RWPE1 (cell line): Measurements from ENCODE around the gene PKIB.
"Not testable (repeated sequence)": the region's sequence is repeated elsewhere in the genome, so short reads cannot be mapped to it uniquely, and the experiment has no call there.

Source experiments
- CTCF ChIA-PET: fragments of 350-600 bp; sonication (Branson Sonifier 250); formaldehyde crosslinking; extraction: SDS; loops from one replicate; lab custom pipeline; 2021; lab: Yijun Ruan, JAX
- POLR2A ChIA-PET: fragments of 400-600 bp; formaldehyde crosslinking; extraction: SDS; loops from one replicate; lab custom pipeline; 2020; ENCODE audit warnings: antibody characterized with exemption; ENCODE audit not compliant: low non-redundant PET; lab: Yijun Ruan, JAX
- DNase-seq: peaks from one replicate; pipeline ENCODE4 v3.0.0; 2012; ENCODE audit warnings: low spot score
- H3K27ac ChIP-seq: fragments of 450-650 bp; 2 replicates; pipeline ENCODE4 v1.5.1; 2017
- CTCF ChIP-seq: fragments of 450-650 bp; conservative IDR thresholded peaks from 2 replicates; pipeline ENCODE4 v1.5.1; 2017; ENCODE audit warnings: low read depth, mild to moderate bottlenecking

PKIB gene

DNA sequence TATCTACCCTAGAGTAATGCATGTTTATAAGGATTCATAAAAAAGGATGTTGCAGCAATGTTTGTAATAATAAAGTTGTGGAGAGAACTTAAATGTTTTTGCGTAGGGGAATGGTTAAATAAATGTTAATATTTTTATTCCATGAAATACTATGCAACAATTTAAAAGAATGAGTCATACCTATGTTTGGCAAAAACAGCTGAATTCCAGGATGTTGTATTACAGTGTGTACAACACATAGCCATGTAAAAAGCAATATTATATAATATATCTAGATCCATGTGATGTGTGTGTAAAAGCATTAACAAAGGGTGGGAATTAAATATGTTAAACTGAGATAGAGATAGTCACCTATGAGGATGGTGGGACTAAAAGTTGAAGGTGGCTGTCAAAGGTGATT, 21.1 kb upstream of the PKIB start:
- CTCF ChIA-PET, result no interaction called here
- POLR2A ChIA-PET, result no interaction called here
- H3K27ac ChIP-seq, result no peak overlapping the region
- no peak for DNase-seq
- TF ChIP-seq CTCF, result no peak

DNA sequence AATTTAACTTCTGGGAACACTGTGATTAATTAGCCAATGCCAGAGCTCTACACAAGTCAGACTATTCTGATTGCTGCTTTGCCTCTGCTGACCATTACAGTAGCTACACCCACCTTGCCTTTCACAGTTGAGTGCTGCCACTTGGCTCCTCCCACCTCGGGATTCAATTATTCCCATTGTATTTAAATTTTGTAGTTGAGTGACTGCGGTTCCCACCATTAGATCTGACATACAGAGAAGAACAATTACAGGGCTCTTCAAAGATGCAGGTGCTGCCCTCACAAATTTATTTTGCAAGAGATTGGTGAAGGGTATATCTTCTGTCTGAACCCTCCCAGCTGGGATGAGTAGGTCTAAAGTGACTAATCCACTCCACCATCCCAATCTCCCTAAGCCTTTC, 11.9 kb upstream of the PKIB start:
- POLR2A ChIA-PET, DNase-seq: not testable (repeated sequence)
- CTCF ChIA-PET, result interaction anchor here (0.6 kb wide), 1 partner anchor 413 kb away, joined by 3 read pairs; no protein-coding TSS in a partner anchor

GRCh38 chr6:122604676-122605075, 5.5 kb upstream of the PKIB start:
- ChIA-PET CTCF (no interaction called here), POLR2A (no interaction called here)
- no peak overlapping the region for H3K27ac ChIP-seq
- DNase-seq, result no peak
- no peak for TF ChIP-seq CTCF

More for the DNA sequence above, 11.9 kb upstream of the PKIB start:
- not testable (repeated sequence) for H3K27ac ChIP-seq

DNA sequence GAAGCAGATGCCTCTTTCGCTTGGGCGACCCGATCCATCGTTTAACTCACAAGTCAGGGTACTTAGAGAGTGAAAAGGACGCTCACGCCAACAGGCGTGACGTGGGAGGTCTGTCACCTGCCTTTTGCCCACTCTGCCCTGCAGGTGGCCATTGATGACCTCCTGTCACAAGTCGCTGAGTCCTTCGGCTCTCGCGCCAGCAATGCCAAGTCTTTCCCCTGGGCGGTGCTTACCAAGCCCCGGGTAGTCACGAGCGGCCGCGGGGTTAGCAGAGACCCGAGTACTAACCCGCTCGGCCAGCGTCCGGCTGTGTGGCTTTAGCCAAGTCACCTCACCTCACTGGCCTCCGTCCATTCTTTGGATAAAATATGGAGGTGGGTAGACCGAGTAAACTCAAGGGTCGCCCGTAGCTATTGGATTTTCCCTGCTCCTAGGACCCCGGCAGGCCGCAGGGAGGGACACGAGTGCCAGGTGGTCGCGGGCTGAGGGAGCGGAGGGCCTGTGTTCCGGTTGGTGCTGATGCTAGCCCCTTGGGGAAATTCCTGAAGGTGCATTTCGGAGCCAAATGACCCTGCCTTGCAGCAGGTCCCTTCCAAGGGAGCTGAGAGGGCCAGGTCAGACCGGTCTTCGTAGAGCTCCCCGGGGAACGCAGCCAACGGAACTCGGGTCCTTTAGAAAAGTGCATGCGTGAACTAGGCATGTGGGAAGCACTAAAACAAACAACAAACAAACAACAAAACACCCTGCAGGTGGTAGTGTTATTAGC, 668 bp downstream of the PKIB start:
- no peak for TF ChIP-seq CTCF
- DNase-seq, result peak; percentile 7
- CTCF ChIA-PET, result interaction anchor here (0.6 to 1.5 kb wide), 11 partner anchors 8 to 412 kb away, joined by 3 to 4 read pairs (median 3); no protein-coding TSS in a partner anchor
- POLR2A ChIA-PET, result no interaction called here
- no peak overlapping the region for H3K27ac ChIP-seq

GRCh38 chr6:122612838-122613237, 2.6 kb downstream of the PKIB start:
- no peak overlapping the region for H3K27ac ChIP-seq
- ChIA-PET POLR2A (no interaction called here), CTCF (no interaction called here)
- no peak for TF ChIP-seq CTCF
- DNase-seq, result no peak

GRCh38 chr6:122614303-122614702, 4.1 kb downstream of the PKIB start:
- H3K27ac ChIP-seq, result no peak overlapping the region
- DNase-seq, result no peak
- POLR2A ChIA-PET, result no interaction called here
- TF ChIP-seq CTCF, result no peak
- CTCF ChIA-PET, result interaction anchor here (0.6 kb wide), 1 partner anchor 93 kb away, joined by 3 read pairs; no protein-coding TSS in a partner anchor

- TF ChIP-seq CTCF, result no peak
- no peak overlapping the region for H3K27ac ChIP-seq
- POLR2A ChIA-PET, result no interaction called here
- CTCF ChIA-PET, result interaction anchor here (0.6 kb wide), 1 partner anchor 123 kb away, joined by 4 read pairs; no protein-coding TSS in a partner anchor
- no peak for DNase-seq
Measured at GRCh38 chr6:122615409-122615808, 5.2 kb downstream of the PKIB start.
